Activated CD4-positive, alpha-beta T cell treated with anti-CD3 and anti-CD28 coated beads, Interleukin-2, amount 10 ng/mL, durations not matched to agents 24 days and 14 days (primary cell): Measurements from ENCODE around the gene TAOK1. TPM values are rescaled to one million over a fixed set of nuclear protein-coding genes. Genes with fewer than 3 reads are reported as not detected.

Source experiments
- DNase-seq: peaks from one replicate; pipeline ENCODE4 v3.0.0; 2022
- H3K27ac Mint-ChIP-seq: one replicate; pipeline ENCODE4 v1.8.0; 2022; ENCODE audit warnings: mild to moderate bottlenecking, mixed read lengths
- H3K27me3 Mint-ChIP-seq: one replicate; pipeline ENCODE4 v1.8.0; 2022; ENCODE audit warnings: mixed read lengths
- H3K36me3 Mint-ChIP-seq: one replicate; pipeline ENCODE4 v1.8.0; 2022; ENCODE audit warnings: low read depth, mild to moderate bottlenecking, mixed read lengths
- H3K4me1 Mint-ChIP-seq: one replicate; pipeline ENCODE4 v1.8.0; 2021; ENCODE audit warnings: mixed read lengths
- H3K4me3 Mint-ChIP-seq: one replicate; pipeline ENCODE4 v1.8.0; 2022; ENCODE audit warnings: mild to moderate bottlenecking, moderate library complexity, mixed read lengths
- H3K9me3 Mint-ChIP-seq: one replicate; pipeline ENCODE4 v1.8.0; 2021; ENCODE audit warnings: mixed read lengths
- intact Hi-C: fragments of 100-400 bp; cut with micrococcal nuclease; formaldehyde crosslinking; loops from one replicate; pipeline ENCODE4 v1.15.1; 2023
- total RNA-seq: library from RNA; stranded (reverse); gene quantifications from 2 replicates; pipeline ENCODE4 v1.2.3, GENCODE V29; 2022

Gene TAOK1
- total RNA-seq, 1 donor from 2014 or later = 43.2 TPM

- peak; percentile 96 for DNase-seq
- intact Hi-C loops = loop anchor here (1.0 to 10.0 kb wide), 6 partner anchors 21 to 841 kb away; partner anchors contain the start of genes GIT1, NEK8, NUFIP2 and SSH2
- peaks cover 27% of the 10 kb centered on the region for H3K4me1 Mint-ChIP-seq
- no peaks in the 10 kb centered on the region for H3K9me3 Mint-ChIP-seq
- H3K4me3 Mint-ChIP-seq = peak within 1 kb of the TSS; percentile 93
- H3K36me3 Mint-ChIP-seq = peaks cover 29% of the 10 kb centered on the region
- H3K27me3 Mint-ChIP-seq = no peaks in the 10 kb centered on the region
- H3K27ac Mint-ChIP-seq = peak within 1 kb of the TSS; percentile 94
These were observed 178.4 kb downstream of the TAOK1 start, which contains the start of gene TP53I13 for GRCh38 chr17:29568331-29569244. TP53I13 (plus strand) TSS chr17:29568701; CDS start chr17:29568759, 58 bp downstream.

- no peaks in the 10 kb centered on the region for H3K9me3 Mint-ChIP-seq
- H3K4me3 Mint-ChIP-seq = peak overlapping the region; percentile 93
- H3K36me3 Mint-ChIP-seq = peaks cover 31% of the 10 kb centered on the region
- DNase-seq = no peak
- intact Hi-C loops = loop anchor here (5.0 to 10.0 kb wide), 4 partner anchors 195 to 842 kb away; partner anchors contain the start of genes NEK8, NUFIP2, SSH2 and TLCD1
- H3K27me3 Mint-ChIP-seq = no peaks in the 10 kb centered on the region
- H3K4me1 Mint-ChIP-seq = peaks cover 21% of the 10 kb centered on the region
- H3K27ac Mint-ChIP-seq = peak overlapping the region; percentile 79
These were observed 179.2 kb downstream of the TAOK1 start for GRCh38 chr17:29569245-29569950.

- no peak for DNase-seq
- Mint-ChIP-seq H3K9me3 (no peaks in the 10 kb centered on the region), H3K36me3 (peaks cover 40% of the 10 kb centered on the region), H3K4me1 (peaks cover 18% of the 10 kb centered on the region), H3K27ac (no peak overlapping the region), H3K27me3 (no peaks in the 10 kb centered on the region), H3K4me3 (peak overlapping the region; percentile 18)
- intact Hi-C loops = no loop called here
These were observed 180.4 kb downstream of the TAOK1 start for GRCh38 chr17:29570521-29570920.

- Mint-ChIP-seq H3K27me3 (no peaks in the 10 kb centered on the region), H3K4me1 (peaks cover 13% of the 10 kb centered on the region), H3K4me3 (no peak overlapping the region), H3K27ac (peak overlapping the region; percentile 45), H3K9me3 (no peaks in the 10 kb centered on the region), H3K36me3 (peaks cover 37% of the 10 kb centered on the region)
- DNase-seq = no peak
- intact Hi-C loops = no loop called here
These were observed 181.3 kb downstream of the TAOK1 start for GRCh38 chr17:29571486-29571882.

GRCh38 chr17:29571883-29572681, 181.9 kb downstream of the TAOK1 start:
- peaks cover 36% of the 10 kb centered on the region for H3K36me3 Mint-ChIP-seq
- DNase-seq = no peak
- no peak overlapping the region for H3K4me3 Mint-ChIP-seq
- no peaks in the 10 kb centered on the region for H3K27me3 Mint-ChIP-seq
- no peaks in the 10 kb centered on the region for H3K9me3 Mint-ChIP-seq
- intact Hi-C loops = no loop called here
- H3K27ac Mint-ChIP-seq = peak overlapping the region; percentile 45
- H3K4me1 Mint-ChIP-seq = peaks cover 13% of the 10 kb centered on the region

GRCh38 chr17:29572691-29573557, 182.8 kb downstream of the TAOK1 start:
- no peak overlapping the region for H3K27ac Mint-ChIP-seq
- DNase-seq = peak; percentile 89
- peaks cover 40% of the 10 kb centered on the region for H3K36me3 Mint-ChIP-seq
- intact Hi-C loops = no loop called here
- H3K4me3 Mint-ChIP-seq = no peak overlapping the region
- no peaks in the 10 kb centered on the region for H3K9me3 Mint-ChIP-seq
- H3K4me1 Mint-ChIP-seq = peaks cover 13% of the 10 kb centered on the region
- no peaks in the 10 kb centered on the region for H3K27me3 Mint-ChIP-seq

- H3K36me3 Mint-ChIP-seq = peaks cover 45% of the 10 kb centered on the region
- peaks cover 10% of the 10 kb centered on the region for H3K4me1 Mint-ChIP-seq
- H3K27ac Mint-ChIP-seq = no peak overlapping the region
- no peaks in the 10 kb centered on the region for H3K27me3 Mint-ChIP-seq
- H3K4me3 Mint-ChIP-seq = no peak overlapping the region
- H3K9me3 Mint-ChIP-seq = no peaks in the 10 kb centered on the region
- intact Hi-C loops = no loop called here
- no peak for DNase-seq
These were observed 183.4 kb downstream of the TAOK1 start for GRCh38 chr17:29573558-29573869.

GRCh38 chr17:29573871-29574731, 183.9 kb downstream of the TAOK1 start:
- no peaks in the 10 kb centered on the region for H3K27me3 Mint-ChIP-seq
- no peak overlapping the region for H3K4me3 Mint-ChIP-seq
- DNase-seq = no peak
- H3K4me1 Mint-ChIP-seq = peaks cover 9% of the 10 kb centered on the region
- intact Hi-C loops = no loop called here
- H3K27ac Mint-ChIP-seq = no peak overlapping the region
- H3K36me3 Mint-ChIP-seq = peaks cover 45% of the 10 kb centered on the region
- no peaks in the 10 kb centered on the region for H3K9me3 Mint-ChIP-seq

- Mint-ChIP-seq H3K27ac (no peak overlapping the region), H3K4me3 (no peak overlapping the region), H3K36me3 (peaks cover 46% of the 10 kb centered on the region), H3K9me3 (no peaks in the 10 kb centered on the region), H3K4me1 (peaks cover 4% of the 10 kb centered on the region), H3K27me3 (no peaks in the 10 kb centered on the region)
- intact Hi-C loops = no loop called here
- DNase-seq = no peak
These were observed 184.8 kb downstream of the TAOK1 start for GRCh38 chr17:29574732-29575510.

- Mint-ChIP-seq H3K4me3 (no peak overlapping the region), H3K27ac (no peak overlapping the region), H3K9me3 (no peaks in the 10 kb centered on the region), H3K27me3 (no peaks in the 10 kb centered on the region), H3K4me1 (peaks cover 6% of the 10 kb centered on the region), H3K36me3 (peaks cover 47% of the 10 kb centered on the region)
- DNase-seq = no peak
- intact Hi-C loops = no loop called here
These were observed 185.5 kb downstream of the TAOK1 start for GRCh38 chr17:29575511-29576213.

- no peak overlapping the region for H3K4me3 Mint-ChIP-seq
- intact Hi-C loops = no loop called here
- no peak for DNase-seq
- H3K27ac Mint-ChIP-seq = no peak overlapping the region
- H3K36me3 Mint-ChIP-seq = peaks cover 46% of the 10 kb centered on the region
- H3K9me3 Mint-ChIP-seq = no peaks in the 10 kb centered on the region
- peaks cover 6% of the 10 kb centered on the region for H3K4me1 Mint-ChIP-seq
- H3K27me3 Mint-ChIP-seq = no peaks in the 10 kb centered on the region
These were observed 186.2 kb downstream of the TAOK1 start for GRCh38 chr17:29576214-29577000.
